Activated CD8-positive, alpha-beta T cell treated with anti-CD3 and anti-CD28 coated beads for 36 hours (primary cell): Measurements from ENCODE around the gene ACSL3. TPM values are rescaled to one million over a fixed set of nuclear protein-coding genes. Genes with fewer than 3 reads are reported as not detected.
"Not testable (repeated sequence)": the region's sequence is repeated elsewhere in the genome, so short reads cannot be mapped to it uniquely, and the experiment has no call there.

ENCODE experiments used
- ATAC-seq: fragments of 200-7000 bp; cut with Tn5 transposase; one replicate; pipeline ENCODE4 v1.10.0; 2021; ENCODE audit warnings: mild to moderate bottlenecking, moderate library complexity
- CTCF ChIA-PET: fragments of 350-600 bp; sonication (Branson Sonifier 250); formaldehyde crosslinking; loops from one replicate; lab custom pipeline; 2021; ENCODE audit warnings: antibody characterized with exemption; lab: Charles Lee
- POLR2A ChIA-PET: fragments of 350-600 bp; sonication (Branson Sonifier 250); formaldehyde crosslinking; loops from one replicate; lab custom pipeline; 2021; ENCODE audit warnings: antibody characterized with exemption; lab: Charles Lee
- DNase-seq: peaks from one replicate; pipeline ENCODE4 v3.0.0-alpha.2; 2020
- H3K27ac Mint-ChIP-seq: one replicate; pipeline ENCODE4 v1.8.0; 2021; ENCODE audit warnings: mild to moderate bottlenecking, mixed read lengths
- H3K27me3 Mint-ChIP-seq: one replicate; pipeline ENCODE4 v1.8.0; 2021; ENCODE audit warnings: mixed read lengths
- H3K36me3 Mint-ChIP-seq: one replicate; pipeline ENCODE4 v1.8.0; 2021; ENCODE audit warnings: low read depth, mixed read lengths
- H3K4me1 Mint-ChIP-seq: one replicate; pipeline ENCODE4 v1.8.0; 2021; ENCODE audit warnings: low read depth, mixed read lengths
- H3K4me3 Mint-ChIP-seq: one replicate; pipeline ENCODE4 v1.8.0; 2021; ENCODE audit warnings: mild to moderate bottlenecking, moderate library complexity, mixed read lengths
- H3K9me3 Mint-ChIP-seq: one replicate; pipeline ENCODE4 v1.8.0; 2021; ENCODE audit warnings: mixed read lengths
- intact Hi-C: fragments of 100-400 bp; cut with micrococcal nuclease; formaldehyde crosslinking; loops from one replicate; pipeline ENCODE4 v1.10.0; 2022
- total RNA-seq, 2 experiments: library from RNA; stranded (reverse); gene quantifications; one replicate each; pipeline ENCODE4 v1.2.3, GENCODE V29; 2021
- TF ChIP-seq, protein P1 (sequence below): fragments of 200-600 bp; IDR thresholded peaks from one replicate; pipeline ENCODE4 v1.8.0; 2022; ENCODE audit warnings: antibody characterized with exemption, mild to moderate bottlenecking

The ACSL3 gene
- total RNA-seq, 2 experiments from 2014 or later = 43.8 to 44.6 TPM

DNA sequence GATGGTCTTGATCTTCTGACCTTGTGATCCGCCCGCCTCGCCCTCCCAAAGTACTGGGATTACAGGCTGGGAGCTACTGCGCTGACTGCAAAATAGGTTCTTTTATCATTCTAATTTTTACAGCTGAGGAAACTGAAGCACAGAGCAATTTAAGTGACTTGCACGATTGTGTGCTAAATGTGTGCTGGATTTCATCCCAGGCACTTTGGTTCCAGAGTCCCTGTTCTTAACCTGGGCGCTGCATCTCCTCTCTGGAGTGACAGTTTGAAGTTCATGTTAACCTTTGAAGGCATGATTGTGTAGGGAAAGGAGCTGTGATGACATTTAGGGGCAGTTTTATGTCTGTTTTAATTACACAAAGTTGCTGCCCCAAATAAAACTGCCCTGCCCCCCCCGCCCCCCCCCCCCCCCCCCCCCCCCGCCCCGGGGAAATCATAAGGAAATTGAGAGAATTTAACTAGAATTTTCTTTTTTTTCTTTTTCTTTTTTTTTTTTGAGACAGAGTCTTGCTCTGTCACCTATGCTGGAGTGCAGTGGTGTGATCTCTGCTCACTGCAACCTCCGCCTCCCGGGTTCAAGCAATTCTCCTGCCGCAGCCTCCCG lies 5.6 kb downstream of the ACSL3 start:
- Mint-ChIP-seq H3K36me3 (peaks cover 2% of the 10 kb centered on the region), H3K9me3 (no peaks in the 10 kb centered on the region), H3K27me3 (no peaks in the 10 kb centered on the region), H3K27ac (no peak overlapping the region), H3K4me1 (peaks cover 9% of the 10 kb centered on the region), H3K4me3 (no peak overlapping the region)
- intact Hi-C loops = no loop called here
- TF ChIP-seq, protein P1, sequence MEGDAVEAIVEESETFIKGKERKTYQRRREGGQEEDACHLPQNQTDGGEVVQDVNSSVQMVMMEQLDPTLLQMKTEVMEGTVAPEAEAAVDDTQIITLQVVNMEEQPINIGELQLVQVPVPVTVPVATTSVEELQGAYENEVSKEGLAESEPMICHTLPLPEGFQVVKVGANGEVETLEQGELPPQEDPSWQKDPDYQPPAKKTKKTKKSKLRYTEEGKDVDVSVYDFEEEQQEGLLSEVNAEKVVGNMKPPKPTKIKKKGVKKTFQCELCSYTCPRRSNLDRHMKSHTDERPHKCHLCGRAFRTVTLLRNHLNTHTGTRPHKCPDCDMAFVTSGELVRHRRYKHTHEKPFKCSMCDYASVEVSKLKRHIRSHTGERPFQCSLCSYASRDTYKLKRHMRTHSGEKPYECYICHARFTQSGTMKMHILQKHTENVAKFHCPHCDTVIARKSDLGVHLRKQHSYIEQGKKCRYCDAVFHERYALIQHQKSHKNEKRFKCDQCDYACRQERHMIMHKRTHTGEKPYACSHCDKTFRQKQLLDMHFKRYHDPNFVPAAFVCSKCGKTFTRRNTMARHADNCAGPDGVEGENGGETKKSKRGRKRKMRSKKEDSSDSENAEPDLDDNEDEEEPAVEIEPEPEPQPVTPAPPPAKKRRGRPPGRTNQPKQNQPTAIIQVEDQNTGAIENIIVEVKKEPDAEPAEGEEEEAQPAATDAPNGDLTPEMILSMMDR = no peak
- CTCF ChIA-PET = no interaction called here
- POLR2A ChIA-PET = no interaction called here
- ATAC-seq (no peak), DNase-seq (no peak)

GRCh38 chr2:222868560-222869251 lies 7.9 kb downstream of the ACSL3 start:
- H3K9me3 Mint-ChIP-seq, H3K27ac Mint-ChIP-seq, H3K27me3 Mint-ChIP-seq, ATAC-seq, H3K36me3 Mint-ChIP-seq, H3K4me3 Mint-ChIP-seq, DNase-seq, intact Hi-C loops: not testable (repeated sequence)
- H3K4me1 Mint-ChIP-seq = peaks cover 14% of the 10 kb centered on the region
- ChIA-PET CTCF (interaction anchor here (1.2 kb wide), 1 partner anchor 161 kb away, joined by 3 read pairs; no protein-coding TSS in a partner anchor), POLR2A (interaction anchor here (1.5 kb wide), 1 partner anchor 213 kb away, joined by 4 read pairs; the partner anchor contains the start of gene FARSB)

GRCh38 chr2:222869252-222869560 lies 8.4 kb downstream of the ACSL3 start:
- ChIA-PET CTCF (no interaction called here), POLR2A (interaction anchor here (0.7 kb wide), 1 partner anchor 99 kb away, joined by 3 read pairs; no protein-coding TSS in a partner anchor)
- Mint-ChIP-seq H3K4me3 (no peak overlapping the region), H3K36me3 (no peaks in the 10 kb centered on the region), H3K4me1 (peaks cover 14% of the 10 kb centered on the region), H3K9me3 (no peaks in the 10 kb centered on the region), H3K27ac (no peak overlapping the region), H3K27me3 (no peaks in the 10 kb centered on the region)
- intact Hi-C loops = no loop called here
- ATAC-seq (no peak), DNase-seq (no peak)
- TF ChIP-seq, protein P1 = no peak

- no peaks in the 10 kb centered on the region for H3K9me3 Mint-ChIP-seq
- H3K36me3 Mint-ChIP-seq = no peaks in the 10 kb centered on the region
- H3K27ac Mint-ChIP-seq = no peak overlapping the region
- H3K4me1 Mint-ChIP-seq = peaks cover 11% of the 10 kb centered on the region
- intact Hi-C loops = no loop called here
- H3K4me3 Mint-ChIP-seq = no peak overlapping the region
- no peaks in the 10 kb centered on the region for H3K27me3 Mint-ChIP-seq
- ATAC-seq (no peak), DNase-seq (no peak)
- CTCF ChIA-PET = interaction anchor here (0.5 to 0.6 kb wide), 2 partner anchors 14 to 162 kb away, joined by 3 read pairs; no protein-coding TSS in a partner anchor
- TF ChIP-seq, protein P1 = no peak
- POLR2A ChIA-PET = interaction anchor here (0.6 to 0.7 kb wide), 2 partner anchors 16 to 114 kb away, joined by 3 read pairs; no protein-coding TSS in a partner anchor
Measured at GRCh38 chr2:222871291-222871690, 10.5 kb downstream of the ACSL3 start.

DNA sequence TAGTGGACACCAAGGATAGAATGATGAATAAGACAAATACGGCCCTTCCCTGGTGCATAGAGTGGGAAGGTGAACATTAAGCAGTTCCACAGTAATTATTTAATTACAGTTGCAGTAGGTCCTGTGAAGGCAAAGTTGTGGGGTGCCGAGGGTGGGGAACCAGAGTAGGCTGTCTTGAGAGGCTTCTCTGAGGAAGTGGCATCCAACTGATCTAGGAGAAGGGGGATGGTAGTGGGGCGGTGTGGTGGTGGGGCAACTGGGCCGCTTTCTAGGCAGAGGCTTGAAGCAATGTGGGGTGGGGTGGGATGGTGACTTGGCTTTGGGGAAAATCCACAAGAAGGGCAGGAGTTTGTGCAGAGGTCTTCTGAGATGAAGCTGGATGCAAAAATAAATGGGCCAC lies 11.7 kb downstream of the ACSL3 start:
- no peaks in the 10 kb centered on the region for H3K27me3 Mint-ChIP-seq
- CTCF ChIA-PET = no interaction called here

More for the DNA sequence above, 11.7 kb downstream of the ACSL3 start:
- ATAC-seq (no peak), DNase-seq (no peak)
- intact Hi-C loops = no loop called here
- H3K4me3 Mint-ChIP-seq = no peak overlapping the region
- POLR2A ChIA-PET = no interaction called here
- no peaks in the 10 kb centered on the region for H3K36me3 Mint-ChIP-seq
- peaks cover 19% of the 10 kb centered on the region for H3K4me1 Mint-ChIP-seq
- TF ChIP-seq, protein P1 = no peak
- no peak overlapping the region for H3K27ac Mint-ChIP-seq
- H3K9me3 Mint-ChIP-seq = no peaks in the 10 kb centered on the region
